IPS DF 4.7 (cell line): Measurements from ENCODE around the gene TMTC1.

Source experiments
- DNase-seq: peaks from one replicate; pipeline ENCODE4 v3.0.0-alpha.2; 2013; ENCODE audit warnings: low spot score; ENCODE audit errors: extremely low read depth

Gene TMTC1

GRCh38 chr12:29711381-29711780 is 72.4 kb downstream of the TMTC1 start:
- DNase-seq = no peak

GRCh38 chr12:29710104-29710503 is 73.6 kb downstream of the TMTC1 start:
- peak; percentile 36 for DNase-seq

GRCh38 chr12:29709496-29710040 is 74.2 kb downstream of the TMTC1 start:
- no peak for DNase-seq

GRCh38 chr12:29709054-29709453 is 74.7 kb downstream of the TMTC1 start:
- no peak for DNase-seq

- no peak for DNase-seq
Measured at GRCh38 chr12:29707846-29708245, 75.9 kb downstream of the TMTC1 start.

GRCh38 chr12:29706311-29706710 is 77.4 kb downstream of the TMTC1 start:
- no peak for DNase-seq

GRCh38 chr12:29703528-29703927 is 80.2 kb downstream of the TMTC1 start:
- no peak for DNase-seq

- DNase-seq = no peak
Measured at GRCh38 chr12:29702972-29703371, 80.8 kb downstream of the TMTC1 start.

GRCh38 chr12:29702222-29702621 is 81.5 kb downstream of the TMTC1 start:
- no peak for DNase-seq

GRCh38 chr12:29700761-29701481 is 82.8 kb downstream of the TMTC1 start:
- no peak for DNase-seq

- no peak for DNase-seq
Measured at GRCh38 chr12:29698756-29699155, 85.0 kb downstream of the TMTC1 start.

GRCh38 chr12:29695800-29696199 is 87.9 kb downstream of the TMTC1 start:
- DNase-seq = no peak

GRCh38 chr12:29695026-29695425 is 88.7 kb downstream of the TMTC1 start:
- no peak for DNase-seq

- no peak for DNase-seq
Measured at GRCh38 chr12:29694002-29694401, 89.7 kb downstream of the TMTC1 start.

GRCh38 chr12:29692237-29692636 is 91.5 kb downstream of the TMTC1 start:
- DNase-seq = no peak

GRCh38 chr12:29691161-29691854 is 92.4 kb downstream of the TMTC1 start:
- DNase-seq = peak; percentile 51

- DNase-seq = no peak
Measured at GRCh38 chr12:29690728-29691127, 93.0 kb downstream of the TMTC1 start.

GRCh38 chr12:29688914-29689313 is 94.8 kb downstream of the TMTC1 start:
- no peak for DNase-seq

GRCh38 chr12:29682088-29682487 is 101.7 kb downstream of the TMTC1 start:
- DNase-seq = no peak

- DNase-seq = no peak
Measured at GRCh38 chr12:29681370-29681769, 102.4 kb downstream of the TMTC1 start.

- DNase-seq = no peak
Measured at GRCh38 chr12:29676676-29677075, 107.1 kb downstream of the TMTC1 start.

- DNase-seq = no peak
Measured at GRCh38 chr12:29674463-29674862, 109.3 kb downstream of the TMTC1 start.

- no peak for DNase-seq
Measured at GRCh38 chr12:29673346-29673745, 110.4 kb downstream of the TMTC1 start.
